HG03342 (cell line): ENCODE results near the gene BEND7.
"Not testable (repeated sequence)": the region's sequence is repeated elsewhere in the genome, so short reads cannot be mapped to it uniquely, and the experiment has no call there.

Experiments used
- ATAC-seq: cut with Tn5 transposase; IDR thresholded peaks from one replicate; pipeline ENCODE4 v1.9.1; 2021; ENCODE audit warnings: mild to moderate bottlenecking, moderate library complexity; ENCODE audit not compliant: unreplicated experiment

The BEND7 gene, protein sequence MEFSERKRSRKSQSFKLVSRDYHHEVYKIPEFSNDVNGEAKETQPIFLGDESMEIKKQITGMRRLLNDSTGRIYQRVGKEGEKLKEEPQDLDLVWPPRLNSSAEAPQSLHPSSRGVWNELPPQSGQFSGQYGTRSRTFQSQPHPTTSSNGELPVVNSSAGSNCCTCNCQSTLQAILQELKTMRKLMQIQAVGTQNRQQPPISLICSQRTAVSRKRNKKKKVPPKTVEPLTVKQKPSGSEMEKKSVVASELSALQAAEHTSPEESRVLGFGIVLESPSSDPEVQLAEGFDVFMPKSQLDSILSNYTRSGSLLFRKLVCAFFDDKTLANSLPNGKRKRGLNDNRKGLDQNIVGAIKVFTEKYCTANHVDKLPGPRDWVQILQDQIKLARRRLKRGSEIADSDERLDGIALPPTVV

DNA sequence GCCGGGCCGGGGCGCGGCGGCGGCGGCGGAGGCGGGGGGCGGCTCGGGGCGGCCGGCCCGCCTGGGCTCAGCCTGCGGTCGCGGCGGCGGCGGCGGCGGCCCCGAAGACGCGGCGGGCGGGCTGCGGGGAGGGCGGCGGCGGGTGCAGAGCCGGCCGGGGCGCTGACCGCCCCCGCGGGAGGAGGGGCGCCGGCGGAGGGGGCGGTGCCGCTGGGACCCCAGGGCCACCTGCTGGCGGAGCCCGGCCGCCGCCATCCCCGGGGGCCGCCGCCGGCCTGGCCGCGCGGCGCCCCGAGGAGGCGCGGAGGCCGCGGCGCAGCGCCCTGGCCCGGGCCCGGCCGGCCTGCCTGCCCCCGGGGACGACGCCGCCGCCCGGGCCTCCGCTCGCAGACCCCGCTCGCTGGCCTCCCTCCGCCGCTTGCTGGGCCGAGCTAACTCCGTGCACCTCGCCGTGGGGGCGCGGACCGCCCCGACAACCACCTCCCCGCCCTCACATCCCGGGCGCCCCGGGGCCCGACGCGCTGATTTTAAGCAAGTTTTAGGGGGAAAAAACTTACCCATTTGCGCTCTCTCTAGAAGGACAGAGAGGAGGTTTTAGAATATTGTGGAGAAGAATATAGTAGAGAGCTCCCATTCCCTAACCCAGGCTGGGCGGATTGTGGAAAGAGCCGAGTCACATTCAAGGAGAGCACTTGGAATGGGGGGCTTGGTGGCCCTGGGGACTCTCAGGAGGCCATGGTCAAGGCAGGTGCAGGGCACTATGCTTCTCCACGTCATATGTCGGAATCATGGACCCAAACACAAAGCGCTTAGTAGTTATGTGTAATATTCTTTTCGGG lies at the start of gene BEND7:
BEND7 (minus strand) TSS at position 140 of the 839 bp plus-strand sequence. CDS start 481 bp downstream, outside the sequence.
- ATAC-seq = no peak

DNA sequence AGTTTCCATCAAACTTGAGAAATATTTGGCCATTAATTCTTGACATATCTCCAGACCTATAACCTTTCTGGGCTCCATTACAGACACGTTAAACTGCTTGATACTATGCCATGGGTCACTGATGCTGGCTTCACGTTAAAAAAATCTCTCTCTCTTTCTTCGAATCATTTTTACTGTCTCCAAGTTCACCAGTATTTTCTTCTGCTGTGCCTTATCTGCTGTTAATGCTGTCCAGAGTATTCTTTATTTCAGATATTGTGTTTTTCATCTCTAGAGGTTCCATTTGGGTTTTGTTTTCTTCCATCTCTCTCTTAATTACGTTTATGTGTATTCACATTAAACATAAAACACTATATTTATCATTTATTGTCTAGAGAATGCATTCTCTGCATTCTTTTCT lies 45.1 kb upstream of the BEND7 start:
- ATAC-seq = no peak

DNA sequence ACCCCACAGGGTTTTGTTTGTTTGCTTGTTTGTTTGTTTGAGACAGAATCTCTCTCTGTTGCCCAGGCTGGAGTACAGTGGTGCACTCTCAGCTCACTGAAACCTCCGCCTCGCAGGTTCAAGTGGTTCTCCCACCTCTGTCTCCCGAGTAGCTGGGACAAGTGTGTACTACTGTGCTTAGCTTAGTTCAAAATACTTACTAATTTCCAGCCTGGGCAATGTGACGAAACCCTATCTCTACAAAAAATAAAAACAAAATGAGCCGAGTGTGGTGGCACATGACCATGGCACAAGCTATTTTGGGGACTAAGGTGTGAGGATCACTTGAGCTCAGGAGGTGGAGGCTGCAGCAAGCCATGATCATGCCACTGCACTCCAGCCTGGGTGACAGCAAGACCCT lies 42.7 kb upstream of the BEND7 start:
- ATAC-seq = no peak

DNA sequence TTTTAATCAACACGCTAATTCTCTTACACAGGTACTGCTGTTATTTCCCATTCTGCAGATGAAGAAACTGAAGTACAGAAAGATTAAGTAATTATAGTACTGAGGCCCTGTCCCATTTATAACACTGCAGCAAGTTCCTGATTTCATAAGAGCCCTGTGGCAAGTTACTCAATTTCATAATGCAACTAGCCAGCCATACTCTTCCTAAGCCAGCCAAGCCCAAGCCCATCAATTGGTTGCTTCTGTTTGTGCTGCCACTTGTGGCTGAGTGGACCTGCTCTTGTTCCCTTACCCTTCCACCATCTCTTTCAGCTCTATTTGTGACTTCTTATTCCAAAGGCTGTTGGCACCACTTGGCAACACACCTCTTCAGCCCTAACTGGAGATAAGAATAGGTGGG lies 38.2 kb upstream of the BEND7 start:
- ATAC-seq = no peak

GRCh38 chr10:13564576-13564975 lies 35.8 kb upstream of the BEND7 start:
- ATAC-seq = no peak

- ATAC-seq = no peak
Observed at GRCh38 chr10:13563481-13564445, 34.9 kb upstream of the BEND7 start.

GRCh38 chr10:13560597-13560996 lies 31.8 kb upstream of the BEND7 start:
- ATAC-seq = no peak

GRCh38 chr10:13559124-13559700 lies 30.4 kb upstream of the BEND7 start:
- no peak for ATAC-seq

- no peak for ATAC-seq
Observed at GRCh38 chr10:13555884-13556510, 27.2 kb upstream of the BEND7 start.

GRCh38 chr10:13550802-13551201 lies 22.0 kb upstream of the BEND7 start:
- ATAC-seq = no peak

GRCh38 chr10:13542533-13542932 lies 13.7 kb upstream of the BEND7 start:
- no peak for ATAC-seq

- ATAC-seq = not testable (repeated sequence)
Observed at GRCh38 chr10:13537985-13538384, 9.2 kb upstream of the BEND7 start.

DNA sequence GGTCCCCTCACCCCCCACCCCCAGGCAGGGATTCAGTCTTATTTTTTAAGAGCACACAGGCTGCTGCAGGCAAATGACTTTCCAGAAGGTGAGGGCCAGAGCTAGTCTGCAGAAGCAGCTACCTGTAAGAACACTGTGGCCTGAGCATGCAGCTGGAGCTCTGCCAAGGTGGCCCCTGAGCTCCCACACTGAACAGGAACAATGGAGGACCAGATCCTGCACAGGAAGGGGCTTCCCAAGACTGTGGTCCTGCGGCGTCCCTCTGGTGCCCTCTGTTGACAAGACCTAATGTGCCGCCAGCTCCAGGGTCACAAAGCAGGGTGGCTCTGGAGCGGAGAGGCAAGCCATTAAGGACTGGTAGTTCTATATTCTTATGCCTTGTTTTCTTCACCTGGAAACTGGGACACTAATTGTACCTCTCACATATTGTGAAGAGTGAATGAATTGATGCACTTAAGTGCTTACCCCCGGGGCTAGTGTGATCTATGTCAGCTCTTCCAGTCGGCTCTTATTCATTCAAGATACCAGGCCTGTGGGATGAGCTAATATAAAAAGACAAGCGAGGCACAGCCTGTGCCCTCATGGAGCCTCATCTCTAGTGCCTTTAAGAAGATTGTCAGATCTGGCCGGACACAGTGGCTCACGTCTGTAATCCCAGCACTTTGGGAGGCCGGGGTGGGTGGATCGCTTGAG lies 8.0 kb upstream of the BEND7 start:
- ATAC-seq = no peak

DNA sequence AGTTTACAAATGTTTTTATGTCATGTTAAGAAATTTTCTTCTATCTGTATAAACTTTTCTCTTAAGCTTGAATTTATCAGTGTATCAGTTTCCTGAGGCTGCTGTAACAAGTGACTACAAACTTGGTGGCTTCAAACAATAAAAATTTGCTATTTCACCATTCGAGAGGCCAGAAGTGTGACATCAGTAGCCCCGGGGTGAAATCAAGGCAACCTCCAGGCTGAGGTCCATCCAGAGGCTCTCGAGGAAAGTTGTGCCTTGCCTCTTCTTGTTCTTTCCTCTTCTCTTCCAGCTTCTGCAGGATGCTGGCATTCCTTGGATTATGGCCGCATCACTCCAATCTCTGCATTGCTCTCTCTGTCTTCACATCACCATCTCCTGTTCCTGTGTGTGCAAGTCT lies 6.5 kb upstream of the BEND7 start:
- ATAC-seq = no peak

DNA sequence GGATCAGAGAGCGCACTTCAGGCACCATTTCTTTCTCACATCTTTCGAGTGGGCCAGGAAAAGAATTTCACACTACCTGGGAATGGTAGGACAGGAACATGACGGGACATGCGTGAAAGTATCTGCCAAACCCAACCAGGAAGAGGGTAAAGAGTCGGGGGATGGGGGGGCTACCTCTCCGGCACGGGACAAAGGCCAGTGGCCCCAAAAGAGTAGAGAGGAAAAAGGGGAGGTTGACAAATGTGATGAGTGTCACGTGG lies 830 bp upstream of the BEND7 start:
- no peak for ATAC-seq

DNA sequence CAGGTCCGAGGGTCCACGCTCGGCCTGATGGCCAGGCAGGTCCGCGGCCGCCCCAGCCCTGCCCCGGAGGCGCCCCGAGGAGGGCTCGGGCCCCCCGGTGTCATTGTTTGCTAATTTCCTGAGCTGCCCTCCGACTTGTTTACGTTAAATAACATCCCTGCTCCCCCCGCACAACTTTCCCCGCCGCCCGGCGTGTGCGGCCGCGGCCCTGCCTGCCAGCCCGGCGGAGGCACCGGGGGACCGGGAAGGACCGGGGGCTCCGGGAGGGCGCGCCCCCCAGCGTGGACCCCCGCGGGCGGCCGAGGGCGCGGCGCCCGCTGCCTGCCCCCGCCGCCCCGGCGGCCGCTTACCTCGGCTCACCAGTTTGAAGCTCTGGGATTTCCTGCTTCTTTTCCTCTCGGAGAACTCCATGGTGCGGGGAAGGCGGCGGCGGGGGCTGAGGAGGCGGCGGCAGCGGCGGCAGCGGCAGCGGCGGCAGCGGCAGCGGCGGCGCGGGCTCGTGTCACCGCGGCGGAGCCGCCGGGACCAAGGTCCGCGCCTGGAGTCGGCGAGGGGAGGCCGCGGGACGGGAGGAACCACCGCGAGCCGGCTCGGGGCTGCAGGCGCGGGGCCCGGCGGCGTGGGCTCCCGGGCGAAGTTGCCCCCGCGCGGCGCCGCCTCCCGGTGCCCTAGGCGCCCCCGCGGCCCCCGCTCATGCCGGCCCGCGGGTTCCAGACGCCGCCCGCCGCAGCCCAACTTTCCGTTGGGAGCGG lies 515 bp downstream of the BEND7 start:
- ATAC-seq = no peak

- ATAC-seq = no peak
Observed at GRCh38 chr10:13527864-13528122, 1.0 kb downstream of the BEND7 start.

- no peak for ATAC-seq
Observed at GRCh38 chr10:13526948-13527863, 1.6 kb downstream of the BEND7 start.
